Keratinocyte (primary cell): ENCODE results near the gene RAB9A.

Experiments used
- CTCF ChIP-seq, 3 experiments: IDR thresholded peaks in 1 of 3; conservative IDR thresholded peaks in 1 of 3; optimal IDR thresholded peaks in 1 of 3; 2 replicates in 2 of 3; 3 replicates in 1 of 3; pipeline versions ENCODE3 to v1.5.1; 2011; ENCODE audit warnings: low read length in 3 of 3, mild to moderate bottlenecking in 3 of 3, moderate library complexity in 2 of 3, control low read depth in 1 of 3, inconsistent platforms in 1 of 3; ENCODE audit not compliant: insufficient read depth in 2 of 3; ENCODE audit errors: extremely low read depth in 1 of 3
- EZH2 ChIP-seq: IDR thresholded peaks from one replicate; pipeline ENCODE4 v1.6.1; 2012; ENCODE audit warnings: inconsistent platforms, mild to moderate bottlenecking, low read length, moderate library complexity

- TF ChIP-seq CTCF (optimal IDR thresholded peaks at IDR 0.05 in 1 of 3, IDR thresholded peaks at IDR 0.05 in 1 of 3, conservative IDR thresholded peaks at IDR 0.05 in 1 of 3; ENCODE audit: extremely low read depth in 1 of 3, insufficient read depth in 2 of 3, low read length in 3 of 3): no peak
- TF ChIP-seq EZH2: no peak
Observed at GRCh38 chrX:13676885-13677284, 12.0 kb upstream of the RAB9A start.
